ENCODE measurements around the gene BUD31. TPM values are rescaled to one million over a fixed set of nuclear protein-coding genes. Genes with fewer than 3 reads are reported as not detected.
"Not testable (repeated sequence)": the region's sequence is repeated elsewhere in the genome, so short reads cannot be mapped to it uniquely, and the experiment has no call there.

The BUD31 gene
- total RNA-seq, result 76.4 and 86.7 TPM in 2 replicates

DNA sequence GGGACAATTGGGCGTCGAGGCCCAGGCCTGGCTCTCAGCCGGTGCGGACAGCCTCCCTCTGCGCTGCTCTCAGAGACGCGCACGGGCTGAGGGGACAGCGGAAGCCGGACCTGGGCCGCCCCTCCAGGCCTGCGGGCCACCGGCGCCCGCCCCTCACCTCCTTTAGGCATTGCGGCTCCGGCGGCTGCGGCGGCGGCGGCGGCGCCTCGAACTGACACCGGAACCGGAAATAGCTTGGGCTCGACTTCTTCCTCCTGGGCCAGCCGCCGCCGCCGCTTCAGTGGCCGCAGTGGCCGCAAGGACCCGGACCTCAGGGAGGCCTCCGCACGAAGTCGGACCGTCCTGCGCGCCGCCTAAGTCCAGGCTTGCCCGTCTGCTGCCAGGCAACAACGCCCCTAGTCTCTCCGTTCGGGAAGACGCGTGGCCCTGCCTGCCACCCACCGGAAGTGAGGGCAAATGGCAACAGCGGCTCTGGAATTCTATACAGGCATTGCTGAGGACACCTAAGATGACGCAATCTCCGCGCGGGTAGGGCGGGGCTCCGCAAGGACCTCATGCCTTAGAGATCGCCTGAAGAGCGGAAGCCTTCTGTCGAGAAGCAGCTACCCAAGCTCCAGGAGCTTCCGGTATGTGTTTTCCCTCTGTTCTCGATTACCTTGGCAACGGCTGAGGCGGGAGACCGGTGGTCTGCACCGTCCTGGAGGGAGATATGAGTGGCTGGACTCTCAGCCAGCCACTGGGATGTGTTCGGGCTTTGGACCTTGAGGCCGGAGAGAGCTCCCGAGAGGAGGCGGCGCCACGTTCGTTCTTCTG lies at the start of gene BUD31, which contains the start of gene PDAP1:
Gene BUD31, plus strand, starts transcription at position 591 of the 813 bp plus-strand sequence. CDS start 2,124 bp downstream, outside the sequence.
Gene PDAP1, minus strand, starts transcription at position 219 of the 813 bp plus-strand sequence. Its CDS starts 49 bp downstream, at position 170.
- DNase-seq, result peak; percentile 97

DNA sequence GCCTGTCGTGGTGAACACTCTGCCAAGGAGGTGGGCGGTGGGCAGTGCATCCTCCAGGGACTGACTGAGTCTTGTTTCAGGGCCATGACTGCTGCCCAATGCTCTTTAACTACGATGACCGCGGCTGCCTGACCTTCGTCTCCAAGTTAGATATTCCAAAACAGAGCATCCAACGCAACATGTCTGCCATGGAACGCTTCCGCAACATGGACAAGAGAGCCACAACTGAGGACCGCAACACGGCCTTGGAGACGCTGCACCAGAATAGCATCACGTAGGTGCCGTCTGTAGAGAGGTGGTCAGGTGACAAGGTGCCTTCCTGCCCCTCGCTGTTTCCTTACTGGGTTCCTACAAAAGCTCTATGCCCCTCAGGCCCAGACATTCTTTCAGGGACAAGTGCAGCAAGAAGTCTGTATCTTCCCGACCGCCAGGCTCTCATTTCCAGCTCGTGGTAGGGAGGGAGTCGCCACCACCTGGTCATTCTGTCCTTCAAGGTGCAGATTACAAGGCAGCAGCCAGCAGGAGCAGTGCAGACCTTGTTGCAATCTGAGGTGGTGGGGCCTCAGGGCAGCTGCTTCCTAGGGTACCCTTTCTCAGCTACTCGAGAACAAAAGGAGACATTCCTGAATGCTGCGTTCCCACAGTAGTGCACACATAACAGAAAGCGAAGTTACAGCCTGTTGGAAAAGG lies 49.2 kb upstream of the BUD31 start:
- DNase-seq, result no peak

GRCh38 chr7:99362801-99363200 lies 46.0 kb upstream of the BUD31 start:
- no peak for DNase-seq

- no peak for DNase-seq
Measured at GRCh38 chr7:99363286-99363685, 45.5 kb upstream of the BUD31 start.

DNA sequence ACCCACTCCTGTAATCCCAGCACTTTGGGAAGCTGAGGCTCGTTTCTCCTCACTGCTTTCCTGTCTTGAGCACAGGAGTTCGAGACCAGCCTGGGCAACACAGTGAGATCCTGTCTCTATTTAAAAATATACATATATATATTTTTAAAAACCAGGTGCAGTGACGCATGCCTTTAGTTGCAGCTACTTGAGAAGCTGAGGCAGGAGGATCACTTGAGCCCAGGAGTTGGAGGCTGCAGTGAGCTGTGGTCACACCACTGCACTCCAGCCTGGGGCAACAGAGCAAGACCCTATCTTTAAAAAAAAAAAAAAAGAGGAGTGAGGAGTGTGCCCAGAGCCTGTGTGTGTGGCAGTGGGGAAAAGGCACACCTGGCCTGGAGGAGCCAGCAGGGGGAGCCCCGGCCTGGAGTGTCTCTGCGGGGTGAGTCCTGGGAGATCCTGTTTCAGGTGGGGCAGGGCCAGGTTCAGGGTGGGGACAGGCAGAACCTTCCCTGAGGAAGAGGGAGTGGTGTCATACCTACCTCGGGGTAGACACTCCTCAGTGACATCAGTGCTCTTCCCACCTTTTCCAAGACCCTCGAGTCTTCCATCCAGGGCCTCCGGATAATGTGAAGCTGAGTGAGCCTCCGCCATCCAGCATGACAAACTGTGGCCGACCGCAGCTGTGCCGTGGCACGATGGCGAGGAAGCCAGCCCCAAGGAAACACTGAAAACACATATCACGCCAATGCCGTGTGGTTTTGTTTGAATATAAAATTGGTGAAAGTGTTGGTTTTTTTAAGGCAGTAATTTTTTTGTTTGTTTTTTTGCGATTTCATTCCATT lies 43.2 kb upstream of the BUD31 start:
- peak; percentile 62 for DNase-seq

DNA sequence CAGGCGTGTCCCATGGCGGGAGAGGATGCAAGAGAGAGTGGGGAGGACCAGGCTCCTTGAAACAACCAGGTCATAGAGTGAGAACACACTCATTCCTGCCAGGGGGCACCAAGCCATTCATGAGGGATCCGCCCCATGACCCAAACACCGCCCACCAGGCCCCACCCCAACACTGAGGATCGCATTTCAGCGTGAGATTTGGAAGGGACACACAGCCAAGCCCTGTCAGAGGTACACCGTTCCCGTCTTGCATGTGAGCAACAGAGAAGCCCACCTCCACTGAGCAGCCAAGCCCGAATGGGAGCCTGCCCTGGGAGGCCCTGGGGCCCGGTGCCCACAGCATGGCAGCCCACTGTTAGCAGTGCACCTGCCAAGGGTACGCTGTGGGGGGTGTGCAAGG lies 42.1 kb upstream of the BUD31 start:
- no peak for DNase-seq

DNA sequence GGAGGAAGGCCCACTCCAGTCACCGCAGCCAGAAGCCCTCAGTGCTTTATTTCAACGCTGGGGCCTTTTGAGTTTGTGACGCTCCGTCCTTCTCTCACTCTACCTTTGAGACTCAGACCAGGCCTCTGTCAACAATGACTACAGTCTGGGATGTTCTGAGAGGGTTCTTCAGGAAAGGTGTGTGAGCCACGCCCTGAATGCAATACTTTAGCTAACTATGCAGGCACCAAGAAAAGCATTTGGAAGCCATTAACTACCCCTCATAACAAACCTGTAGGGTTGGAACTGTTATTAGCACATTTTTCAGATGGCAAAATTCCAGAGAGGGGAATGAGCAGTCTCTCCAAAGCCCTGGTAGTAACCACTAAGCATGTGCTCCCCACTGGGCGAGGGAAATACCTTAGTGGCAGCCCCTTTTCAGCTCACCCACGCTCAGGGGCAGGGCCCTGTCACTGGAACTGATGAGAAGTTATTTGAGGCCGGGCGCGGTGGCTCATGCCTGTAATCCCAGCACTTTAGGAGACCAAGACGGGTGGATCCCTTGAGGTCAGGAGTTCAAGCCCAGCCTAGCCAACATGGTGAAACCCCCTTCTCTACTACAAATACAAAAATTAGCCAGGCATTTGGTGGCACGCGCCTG lies 39.9 kb upstream of the BUD31 start:
- no peak for DNase-seq

DNA sequence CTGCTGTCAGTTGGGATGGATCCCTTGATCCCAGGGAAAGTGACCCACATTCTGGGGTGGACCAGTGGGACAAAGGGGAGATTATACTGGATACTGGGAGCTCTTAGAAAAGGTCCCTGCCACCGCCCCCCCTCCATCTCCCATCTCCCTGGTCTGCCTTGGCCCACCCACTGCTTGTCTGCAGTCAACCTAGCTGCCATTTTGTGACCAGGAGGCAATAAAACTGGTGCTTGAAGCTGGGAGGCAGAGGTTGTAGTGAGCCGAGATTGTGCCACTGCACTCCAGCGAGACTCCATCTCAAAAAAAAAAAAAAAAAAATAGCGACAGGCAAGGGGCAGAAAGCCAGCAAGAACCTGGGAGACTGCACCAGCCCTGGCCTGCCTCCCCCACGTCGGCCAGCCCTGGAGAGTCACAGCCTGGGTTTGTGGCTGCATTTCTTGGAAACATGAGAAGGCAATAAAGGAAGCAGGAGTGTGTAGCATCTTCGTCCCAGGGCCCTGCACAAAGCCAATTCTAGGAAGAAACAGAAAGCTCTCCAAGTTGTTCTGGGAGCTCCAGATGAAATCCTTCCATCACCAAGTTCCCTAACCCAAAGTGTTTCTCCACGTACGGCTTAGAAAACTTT lies 38.9 kb upstream of the BUD31 start:
- no peak for DNase-seq

DNA sequence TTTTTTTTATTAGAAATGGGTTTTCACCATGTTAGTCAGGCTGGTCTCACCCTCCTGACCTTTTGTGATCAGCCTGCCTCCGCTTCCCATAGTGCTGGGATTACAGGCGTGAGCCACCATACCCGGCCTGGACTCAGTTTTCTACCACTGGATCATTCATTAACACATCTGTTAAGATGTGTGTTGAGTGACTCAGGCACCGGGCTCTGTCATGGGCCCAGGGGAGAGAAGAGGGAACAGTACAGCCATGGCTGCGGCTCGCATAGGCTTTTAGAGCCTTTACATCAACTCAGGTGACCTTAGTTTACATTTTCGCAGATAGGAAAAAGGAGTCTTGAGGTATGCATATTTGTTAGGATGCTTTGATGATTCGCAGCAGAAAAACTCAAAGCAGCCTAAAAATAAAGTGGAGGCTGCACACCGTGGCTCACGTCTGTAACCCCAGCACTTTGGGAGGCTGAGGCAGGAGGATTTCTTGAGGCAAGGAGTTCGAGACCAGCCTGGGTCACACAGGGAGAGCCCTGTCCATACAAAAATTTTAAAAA lies 37.3 kb upstream of the BUD31 start:
- no peak for DNase-seq

- DNase-seq, result peak; percentile 19
Measured at GRCh38 chr7:99372275-99373090, 36.3 kb upstream of the BUD31 start.

DNA sequence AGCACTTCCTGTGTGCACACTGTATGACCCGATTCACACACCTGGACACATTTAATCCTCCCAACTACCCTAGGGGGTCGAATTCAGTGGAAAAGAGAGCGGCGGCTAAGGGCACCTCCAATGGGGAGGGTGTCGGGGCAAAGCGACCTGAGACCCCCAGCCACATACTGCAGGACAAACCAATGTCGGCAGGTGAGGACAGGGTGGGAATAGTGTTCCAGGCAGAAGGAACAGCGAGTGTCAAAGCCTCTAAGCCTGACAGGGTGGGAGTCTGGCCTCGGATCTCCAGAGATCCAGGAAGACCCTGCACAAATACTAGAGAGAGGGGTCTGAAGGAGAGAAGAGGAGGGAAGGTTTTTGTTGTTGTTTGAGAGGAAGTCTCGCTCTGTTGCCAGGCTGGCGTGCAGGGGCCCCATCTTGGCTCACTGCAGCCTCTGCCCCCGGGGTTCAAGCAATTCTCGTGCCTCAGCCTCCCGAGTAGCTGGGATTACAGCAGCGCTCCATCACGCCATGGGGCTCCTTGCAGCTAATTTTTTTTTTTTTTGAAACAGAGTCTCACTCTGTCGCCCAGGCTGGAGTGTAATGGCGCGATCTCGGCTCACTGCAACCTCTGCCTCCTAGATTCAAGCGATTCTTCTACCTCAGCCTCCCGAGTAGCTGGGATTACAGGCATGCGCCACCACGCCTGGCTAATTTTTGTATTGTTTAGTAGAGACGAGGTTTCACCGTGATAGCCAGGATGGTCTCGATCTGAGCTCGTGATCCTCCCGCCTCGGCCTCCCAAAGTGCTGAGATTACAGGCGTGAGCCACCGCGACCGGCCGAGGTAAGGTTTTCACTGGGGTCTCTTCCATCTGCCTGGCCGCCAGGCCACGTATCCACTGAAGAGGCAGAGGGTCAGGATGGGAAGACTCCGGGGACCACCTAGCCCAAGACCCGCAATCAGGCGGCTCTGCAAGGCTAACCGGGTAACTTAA lies 35.4 kb upstream of the BUD31 start:
- no peak for DNase-seq

GRCh38 chr7:99374111-99375064 lies 34.4 kb upstream of the BUD31 start, which contains the start of gene ARPC1B:
Gene ARPC1B, plus strand, starts transcription at chr7:99374730. Its CDS starts 10,985 bp downstream, at chr7:99385715.
- DNase-seq, result peak; percentile 85

- peak; percentile 77 for DNase-seq
Measured at GRCh38 chr7:99375070-99375807, 33.5 kb upstream of the BUD31 start.

DNA sequence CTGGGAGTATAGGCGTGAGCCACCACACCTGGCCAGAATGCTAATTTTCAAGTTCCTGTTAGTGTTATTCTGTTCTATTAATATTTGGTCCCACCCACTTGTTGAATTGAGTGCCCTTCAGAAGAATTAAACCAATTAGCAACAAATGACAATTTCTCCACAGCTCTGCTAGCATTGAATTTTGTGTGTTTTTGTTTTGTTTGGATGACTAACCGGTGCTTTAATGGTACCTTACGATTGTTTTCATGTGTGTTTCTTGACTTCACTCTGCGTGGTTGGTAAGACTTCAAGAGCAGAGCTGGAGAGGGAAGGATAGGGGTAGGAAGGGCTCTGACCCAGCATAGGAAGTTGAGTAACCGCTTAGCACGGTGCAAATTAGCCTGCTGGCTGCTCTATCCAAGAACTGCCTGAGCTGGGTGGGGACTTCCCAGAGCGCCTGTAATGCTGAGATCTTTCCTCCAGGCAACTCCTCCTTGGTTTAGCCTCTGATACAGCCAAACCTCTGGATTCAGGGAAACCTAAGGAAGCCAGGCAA lies 29.7 kb upstream of the BUD31 start:
- DNase-seq, result peak; percentile 96

GRCh38 chr7:99379693-99380031 lies 29.1 kb upstream of the BUD31 start:
- not testable (repeated sequence) for DNase-seq

- peak; percentile 73 for DNase-seq
Measured at GRCh38 chr7:99380032-99380822, 28.5 kb upstream of the BUD31 start.

Measured in dermis blood vessel endothelial cell (primary cell).